WTC11 (cell line): ENCODE data around the gene SETD3. TPM values are rescaled to one million over a fixed set of nuclear protein-coding genes. Genes with fewer than 3 reads are reported as not detected.

Source experiments
- ATAC-seq: fragments of 200-7000 bp; cut with Tn5 transposase; 2 replicates; pipeline ENCODE4 v1.10.0; 2021; ENCODE audit warnings: mild to moderate bottlenecking, moderate library complexity
- CTCF ChIA-PET: fragments of 300-600 bp; sonication (Branson Sonifier 250); formaldehyde crosslinking; loops from one replicate; lab custom pipeline; 2021; ENCODE audit warnings: antibody characterized with exemption; lab: Charles Lee
- POLR2A ChIA-PET: fragments of 350-600 bp; sonication (Branson Sonifier 250); formaldehyde crosslinking; loops from one replicate; lab custom pipeline; 2021; ENCODE audit warnings: antibody characterized with exemption; lab: Charles Lee
- DNase-seq: peaks from one replicate; pipeline ENCODE4 v3.0.0; 2021; ENCODE audit warnings: low spot score
- H3K27ac Mint-ChIP-seq: 2 replicates; pipeline ENCODE4 v1.8.0; 2021; ENCODE audit warnings: mixed read lengths
- H3K27me3 Mint-ChIP-seq: 2 replicates; pipeline ENCODE4 v1.8.0; 2021; ENCODE audit warnings: low read depth, mild to moderate bottlenecking, moderate library complexity, mixed read lengths
- H3K36me3 Mint-ChIP-seq: 2 replicates; pipeline ENCODE4 v1.8.0; 2021; ENCODE audit warnings: mixed read lengths
- H3K4me1 Mint-ChIP-seq: 2 replicates; pipeline ENCODE4 v1.8.0; 2022; ENCODE audit warnings: mixed read lengths
- H3K4me3 Mint-ChIP-seq: 2 replicates; pipeline ENCODE4 v1.8.0; 2021; ENCODE audit warnings: mild to moderate bottlenecking, moderate library complexity, mixed read lengths
- H3K9me3 Mint-ChIP-seq: 2 replicates; pipeline ENCODE4 v1.8.0; 2021; ENCODE audit warnings: mixed read lengths
- ATF1 ChIP-seq: sonication (generic); formaldehyde crosslinking; IDR thresholded peaks from 2 replicates; pipeline ENCODE4 v1.8.1; 2023; ENCODE audit warnings: mild to moderate bottlenecking, moderate library complexity, missing genetic modification reagents
- FOXJ3 ChIP-seq: sonication (generic); formaldehyde crosslinking; IDR thresholded peaks from 2 replicates; pipeline ENCODE4 v1.9.0; 2021; ENCODE audit warnings: missing genetic modification reagents, mild to moderate bottlenecking, borderline replicate concordance
- FOXP1 ChIP-seq: sonication (generic); formaldehyde crosslinking; IDR thresholded peaks from 2 replicates; pipeline ENCODE4 v1.8.0; 2022; ENCODE audit warnings: missing genetic modification reagents, mild to moderate bottlenecking, moderate library complexity, borderline replicate concordance
- GABPB1 ChIP-seq: sonication (generic); formaldehyde crosslinking; IDR thresholded peaks from 2 replicates; pipeline ENCODE4 v1.8.1; 2023; ENCODE audit warnings: mild to moderate bottlenecking, missing genetic modification reagents
- GRHL2 ChIP-seq: fragments of 250-450 bp; sonication (Bioruptor Pico); IDR thresholded peaks from 2 replicates; pipeline ENCODE4 v1.8.0; 2022; ENCODE audit warnings: mild to moderate bottlenecking, moderate library complexity; ENCODE audit not compliant: insufficient replicate concordance, severe bottlenecking
- HMGA2 ChIP-seq: fragments of 250-450 bp; sonication (Bioruptor Pico); IDR thresholded peaks from 2 replicates; pipeline ENCODE4 v1.4.0; 2021; ENCODE audit warnings: mild to moderate bottlenecking, moderate library complexity
- IRF2 ChIP-seq: sonication (generic); formaldehyde crosslinking; IDR thresholded peaks from 2 replicates; pipeline ENCODE4 v1.8.0; 2022; ENCODE audit warnings: low read depth, missing genetic modification reagents, borderline replicate concordance
- NFATC4 ChIP-seq: fragments of 250-450 bp; sonication (Bioruptor Pico); IDR thresholded peaks from 2 replicates; pipeline ENCODE4 v1.9.0; 2021; ENCODE audit warnings: mild to moderate bottlenecking
- NR1H2 ChIP-seq: sonication (generic); formaldehyde crosslinking; IDR thresholded peaks from 2 replicates; pipeline ENCODE4 v1.9.0; 2021; ENCODE audit warnings: mild to moderate bottlenecking, moderate library complexity, missing genetic modification reagents
- RORB ChIP-seq: fragments of 250-450 bp; sonication (Bioruptor Pico); IDR thresholded peaks from 2 replicates; pipeline ENCODE4 v1.9.0; 2021; ENCODE audit warnings: mild to moderate bottlenecking
- SMAD3 ChIP-seq: sonication (generic); formaldehyde crosslinking; IDR thresholded peaks from 2 replicates; pipeline ENCODE4 v1.8.0; 2022; ENCODE audit warnings: missing genetic modification reagents, mild to moderate bottlenecking, borderline replicate concordance
- SP1 ChIP-seq: sonication (generic); formaldehyde crosslinking; conservative IDR thresholded peaks from 2 replicates; pipeline ENCODE4 v1.8.1; 2022; ENCODE audit warnings: missing genetic modification reagents
- TCF7 ChIP-seq: sonication (generic); formaldehyde crosslinking; IDR thresholded peaks from 2 replicates; pipeline ENCODE4 v1.8.0; 2022; ENCODE audit warnings: mild to moderate bottlenecking, low read depth, missing genetic modification reagents, moderate library complexity
- TEAD1 ChIP-seq: sonication (generic); formaldehyde crosslinking; IDR thresholded peaks from 2 replicates; pipeline ENCODE4 v1.8.0; 2022; ENCODE audit warnings: mild to moderate bottlenecking, missing genetic modification reagents
- TP53 ChIP-seq: sonication (generic); formaldehyde crosslinking; IDR thresholded peaks from 2 replicates; pipeline ENCODE4 v1.8.1; 2023; ENCODE audit warnings: mild to moderate bottlenecking, missing genetic modification reagents
- ZNF121 ChIP-seq: sonication (generic); formaldehyde crosslinking; IDR thresholded peaks from 2 replicates; pipeline ENCODE4 v1.8.0; 2023; ENCODE audit warnings: missing genetic modification reagents
- ZNF416 ChIP-seq: fragments of 250-450 bp; sonication (Bioruptor Pico); IDR thresholded peaks from 2 replicates; pipeline ENCODE4 v1.9.0; 2021; ENCODE audit warnings: mild to moderate bottlenecking, inconsistent platforms
- ZNF671 ChIP-seq: fragments of 250-450 bp; sonication (Bioruptor Pico); IDR thresholded peaks from 2 replicates; pipeline ENCODE4 v1.8.0; 2021; ENCODE audit warnings: mild to moderate bottlenecking
- total RNA-seq: library from RNA; stranded (reverse); gene quantifications from 3 replicates; pipeline ENCODE4 v1.2.3, GENCODE V29; 2021
- TF ChIP-seq, protein P1 (sequence below): fragments of 250-450 bp; sonication (Bioruptor Pico); IDR thresholded peaks from 2 replicates; pipeline ENCODE4 v1.9.0; 2021; ENCODE audit warnings: moderate library complexity, mild to moderate bottlenecking, inconsistent platforms, borderline replicate concordance
- TF ChIP-seq, protein P2 (sequence below): sonication (generic); formaldehyde crosslinking; IDR thresholded peaks from 2 replicates; pipeline ENCODE4 v1.8.0; 2022; ENCODE audit warnings: mild to moderate bottlenecking, missing genetic modification reagents
- TF ChIP-seq, protein P3 (sequence below): sonication (generic); formaldehyde crosslinking; IDR thresholded peaks from 2 replicates; pipeline ENCODE4 v1.8.0; 2023; ENCODE audit warnings: mild to moderate bottlenecking, missing genetic modification reagents
- TF ChIP-seq, protein P4 (sequence below): sonication (generic); formaldehyde crosslinking; conservative IDR thresholded peaks from 2 replicates; pipeline ENCODE4 v1.8.1; 2023; ENCODE audit warnings: mild to moderate bottlenecking, low read depth, missing genetic modification reagents, moderate library complexity
- TF ChIP-seq, protein P5 (sequence below): fragments of 250-450 bp; sonication (Bioruptor Pico); IDR thresholded peaks from 2 replicates; pipeline ENCODE4 v1.8.0; 2021; ENCODE audit warnings: mild to moderate bottlenecking

SETD3 gene
- total RNA-seq, 1 experiment from 2014 or later, result 53.1 TPM

DNA sequence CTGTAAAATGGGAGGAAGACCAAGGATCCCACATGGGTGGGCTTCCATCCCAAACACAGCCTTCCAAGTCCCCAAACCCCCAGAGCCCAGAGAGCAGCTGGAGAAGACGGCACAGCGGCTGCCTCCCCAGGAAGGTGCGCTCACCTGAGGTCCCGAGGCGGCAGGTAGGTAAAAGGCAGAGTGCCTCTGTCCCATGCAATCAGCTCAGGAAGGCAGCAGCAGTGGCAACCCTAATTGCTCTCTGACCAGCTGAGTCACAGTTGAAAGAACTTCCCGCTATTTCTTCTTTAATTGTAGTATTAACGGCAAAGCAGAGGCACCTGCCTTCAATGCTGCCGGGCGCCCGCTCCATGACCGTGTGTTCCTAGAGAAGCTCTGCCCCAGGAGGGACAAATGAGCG lies 117.6 kb downstream of the SETD3 start:
- no peaks in the 10 kb centered on the region for H3K36me3 Mint-ChIP-seq
- peaks cover 7% of the 10 kb centered on the region; the same call in 1 of the 2 replicates for H3K27me3 Mint-ChIP-seq
- TF ChIP-seq, protein P1, sequence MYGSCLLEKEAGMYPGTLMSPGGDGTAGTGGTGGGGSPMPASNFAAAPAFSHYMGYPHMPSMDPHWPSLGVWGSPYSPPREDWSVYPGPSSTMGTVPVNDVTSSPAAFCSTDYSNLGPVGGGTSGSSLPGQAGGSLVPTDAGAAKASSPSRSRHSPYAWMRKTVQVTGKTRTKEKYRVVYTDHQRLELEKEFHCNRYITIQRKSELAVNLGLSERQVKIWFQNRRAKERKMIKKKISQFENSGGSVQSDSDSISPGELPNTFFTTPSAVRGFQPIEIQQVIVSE (CRISPR knock-in tag), result no peak
- no peak for TF ChIP-seq ZNF121
- no peak for TF ChIP-seq IRF2 (CRISPR knock-in tag)
- TF ChIP-seq ATF1 (CRISPR knock-in tag), result no peak
- no peak for TF ChIP-seq NFATC4 (CRISPR knock-in tag)
- TF ChIP-seq, protein P2, sequence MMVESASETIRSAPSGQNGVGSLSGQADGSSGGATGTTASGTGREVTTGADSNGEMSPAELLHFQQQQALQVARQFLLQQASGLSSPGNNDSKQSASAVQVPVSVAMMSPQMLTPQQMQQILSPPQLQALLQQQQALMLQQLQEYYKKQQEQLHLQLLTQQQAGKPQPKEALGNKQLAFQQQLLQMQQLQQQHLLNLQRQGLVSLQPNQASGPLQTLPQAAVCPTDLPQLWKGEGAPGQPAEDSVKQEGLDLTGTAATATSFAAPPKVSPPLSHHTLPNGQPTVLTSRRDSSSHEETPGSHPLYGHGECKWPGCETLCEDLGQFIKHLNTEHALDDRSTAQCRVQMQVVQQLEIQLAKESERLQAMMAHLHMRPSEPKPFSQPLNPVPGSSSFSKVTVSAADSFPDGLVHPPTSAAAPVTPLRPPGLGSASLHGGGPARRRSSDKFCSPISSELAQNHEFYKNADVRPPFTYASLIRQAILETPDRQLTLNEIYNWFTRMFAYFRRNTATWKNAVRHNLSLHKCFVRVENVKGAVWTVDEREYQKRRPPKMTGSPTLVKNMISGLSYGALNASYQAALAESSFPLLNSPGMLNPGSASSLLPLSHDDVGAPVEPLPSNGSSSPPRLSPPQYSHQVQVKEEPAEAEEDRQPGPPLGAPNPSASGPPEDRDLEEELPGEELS (CRISPR knock-in tag), result no peak
- TF ChIP-seq, protein P3, sequence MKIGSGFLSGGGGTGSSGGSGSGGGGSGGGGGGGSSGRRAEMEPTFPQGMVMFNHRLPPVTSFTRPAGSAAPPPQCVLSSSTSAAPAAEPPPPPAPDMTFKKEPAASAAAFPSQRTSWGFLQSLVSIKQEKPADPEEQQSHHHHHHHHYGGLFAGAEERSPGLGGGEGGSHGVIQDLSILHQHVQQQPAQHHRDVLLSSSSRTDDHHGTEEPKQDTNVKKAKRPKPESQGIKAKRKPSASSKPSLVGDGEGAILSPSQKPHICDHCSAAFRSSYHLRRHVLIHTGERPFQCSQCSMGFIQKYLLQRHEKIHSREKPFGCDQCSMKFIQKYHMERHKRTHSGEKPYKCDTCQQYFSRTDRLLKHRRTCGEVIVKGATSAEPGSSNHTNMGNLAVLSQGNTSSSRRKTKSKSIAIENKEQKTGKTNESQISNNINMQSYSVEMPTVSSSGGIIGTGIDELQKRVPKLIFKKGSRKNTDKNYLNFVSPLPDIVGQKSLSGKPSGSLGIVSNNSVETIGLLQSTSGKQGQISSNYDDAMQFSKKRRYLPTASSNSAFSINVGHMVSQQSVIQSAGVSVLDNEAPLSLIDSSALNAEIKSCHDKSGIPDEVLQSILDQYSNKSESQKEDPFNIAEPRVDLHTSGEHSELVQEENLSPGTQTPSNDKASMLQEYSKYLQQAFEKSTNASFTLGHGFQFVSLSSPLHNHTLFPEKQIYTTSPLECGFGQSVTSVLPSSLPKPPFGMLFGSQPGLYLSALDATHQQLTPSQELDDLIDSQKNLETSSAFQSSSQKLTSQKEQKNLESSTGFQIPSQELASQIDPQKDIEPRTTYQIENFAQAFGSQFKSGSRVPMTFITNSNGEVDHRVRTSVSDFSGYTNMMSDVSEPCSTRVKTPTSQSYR (CRISPR knock-in tag), result no peak
- TF ChIP-seq TEAD1, result no peak
- TF ChIP-seq, protein P4, sequence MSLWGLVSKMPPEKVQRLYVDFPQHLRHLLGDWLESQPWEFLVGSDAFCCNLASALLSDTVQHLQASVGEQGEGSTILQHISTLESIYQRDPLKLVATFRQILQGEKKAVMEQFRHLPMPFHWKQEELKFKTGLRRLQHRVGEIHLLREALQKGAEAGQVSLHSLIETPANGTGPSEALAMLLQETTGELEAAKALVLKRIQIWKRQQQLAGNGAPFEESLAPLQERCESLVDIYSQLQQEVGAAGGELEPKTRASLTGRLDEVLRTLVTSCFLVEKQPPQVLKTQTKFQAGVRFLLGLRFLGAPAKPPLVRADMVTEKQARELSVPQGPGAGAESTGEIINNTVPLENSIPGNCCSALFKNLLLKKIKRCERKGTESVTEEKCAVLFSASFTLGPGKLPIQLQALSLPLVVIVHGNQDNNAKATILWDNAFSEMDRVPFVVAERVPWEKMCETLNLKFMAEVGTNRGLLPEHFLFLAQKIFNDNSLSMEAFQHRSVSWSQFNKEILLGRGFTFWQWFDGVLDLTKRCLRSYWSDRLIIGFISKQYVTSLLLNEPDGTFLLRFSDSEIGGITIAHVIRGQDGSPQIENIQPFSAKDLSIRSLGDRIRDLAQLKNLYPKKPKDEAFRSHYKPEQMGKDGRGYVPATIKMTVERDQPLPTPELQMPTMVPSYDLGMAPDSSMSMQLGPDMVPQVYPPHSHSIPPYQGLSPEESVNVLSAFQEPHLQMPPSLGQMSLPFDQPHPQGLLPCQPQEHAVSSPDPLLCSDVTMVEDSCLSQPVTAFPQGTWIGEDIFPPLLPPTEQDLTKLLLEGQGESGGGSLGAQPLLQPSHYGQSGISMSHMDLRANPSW (CRISPR knock-in tag), result no peak
- TF ChIP-seq FOXJ3, result no peak
- no peak for TF ChIP-seq ZNF671 (CRISPR knock-in tag)
- TF ChIP-seq, all 79 proteins: peak for 0
- ChIA-PET CTCF (interaction anchor here (1.0 to 2.5 kb wide), 5 partner anchors 11 to 43 kb away, joined by 3 to 15 read pairs (median 6); no protein-coding TSS in a partner anchor), POLR2A (no interaction called here)
- no peak overlapping the region for H3K27ac Mint-ChIP-seq
- no peaks in the 10 kb centered on the region for H3K9me3 Mint-ChIP-seq
- H3K4me1 Mint-ChIP-seq, result peaks cover 19% of the 10 kb centered on the region
- no peak for ATAC-seq
- no peak for DNase-seq
- H3K4me3 Mint-ChIP-seq, result no peak overlapping the region

DNA sequence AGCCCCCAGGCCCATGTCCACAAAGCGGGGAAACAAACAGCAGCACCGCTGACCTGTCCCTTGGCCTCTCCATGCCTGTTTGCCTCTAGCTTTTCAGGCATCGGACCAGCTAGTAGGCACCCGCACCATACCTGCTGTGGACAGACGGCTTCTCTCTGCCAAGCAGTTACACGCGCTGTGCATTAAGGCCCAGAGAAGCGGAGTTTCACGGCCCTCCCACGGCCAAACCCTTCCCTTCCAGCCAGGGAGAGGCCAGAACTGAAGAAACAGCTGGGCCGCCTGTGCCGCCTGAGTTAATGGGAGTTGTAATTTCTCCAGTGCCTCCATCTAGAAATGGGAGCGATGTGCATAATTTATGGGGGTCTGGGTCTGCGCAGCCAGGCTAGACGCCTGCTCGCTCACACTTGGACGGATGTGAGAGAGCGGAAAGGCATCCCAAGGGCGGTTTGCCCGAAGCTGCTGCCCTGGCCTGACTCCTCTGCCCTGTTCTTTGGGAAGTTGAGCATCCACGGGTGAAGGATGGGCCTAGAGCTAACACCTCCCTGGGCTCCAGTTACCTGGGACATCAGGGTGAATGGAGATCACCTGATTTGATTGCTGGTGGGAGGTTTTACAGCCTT lies 119.0 kb downstream of the SETD3 start:
- Mint-ChIP-seq H3K4me3 (no peak overlapping the region), H3K9me3 (no peaks in the 10 kb centered on the region), H3K27ac (no peak overlapping the region), H3K4me1 (peaks cover 19% of the 10 kb centered on the region), H3K27me3 (peaks cover 7% of the 10 kb centered on the region; the same call in 1 of the 2 replicates), H3K36me3 (no peaks in the 10 kb centered on the region)
- ChIA-PET POLR2A (no interaction called here), CTCF (interaction anchor here (0.7 to 6.8 kb wide), 5 partner anchors 22 to 321 kb away, joined by 3 to 34 read pairs (median 3); no protein-coding TSS in a partner anchor)
- DNase-seq (no peak), ATAC-seq (no peak)
- TF ChIP-seq RORB (CRISPR knock-in tag) (no peak), SP1 (CRISPR knock-in tag) (no peak), GRHL2 (CRISPR knock-in tag) (no peak), TCF7 (no peak), FOXP1 (CRISPR knock-in tag) (no peak), FOXJ3 (no peak), NR1H2 (no peak), ZNF416 (CRISPR knock-in tag) (no peak), TEAD1 (no peak), ZNF121 (no peak), GABPB1 (CRISPR knock-in tag) (no peak), TP53 (CRISPR knock-in tag) (no peak), SMAD3 (CRISPR knock-in tag) (no peak), HMGA2 (CRISPR knock-in tag) (no peak)
- TF ChIP-seq, protein P5, sequence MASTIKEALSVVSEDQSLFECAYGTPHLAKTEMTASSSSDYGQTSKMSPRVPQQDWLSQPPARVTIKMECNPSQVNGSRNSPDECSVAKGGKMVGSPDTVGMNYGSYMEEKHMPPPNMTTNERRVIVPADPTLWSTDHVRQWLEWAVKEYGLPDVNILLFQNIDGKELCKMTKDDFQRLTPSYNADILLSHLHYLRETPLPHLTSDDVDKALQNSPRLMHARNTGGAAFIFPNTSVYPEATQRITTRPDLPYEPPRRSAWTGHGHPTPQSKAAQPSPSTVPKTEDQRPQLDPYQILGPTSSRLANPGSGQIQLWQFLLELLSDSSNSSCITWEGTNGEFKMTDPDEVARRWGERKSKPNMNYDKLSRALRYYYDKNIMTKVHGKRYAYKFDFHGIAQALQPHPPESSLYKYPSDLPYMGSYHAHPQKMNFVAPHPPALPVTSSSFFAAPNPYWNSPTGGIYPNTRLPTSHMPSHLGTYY, result no peak
- TF ChIP-seq, protein P4 (CRISPR knock-in tag), result no peak
